Right lobe of liver (tissue), 6 donors: ENCODE measurements around the gene NNMT. TPM values are rescaled to one million over a fixed set of nuclear protein-coding genes. Genes with fewer than 3 reads are reported as not detected.

Experiments
- ATAC-seq, 4 donors: fragments of 200-7000 bp; cut with Tn5 transposase; one replicate each; pipeline ENCODE4 v1.9.1; 2020; ENCODE audit warnings: mild to moderate bottlenecking in 4 of 4, moderate library complexity in 4 of 4
- DNase-seq, 3 donors: peaks; one replicate each; pipeline ENCODE4 v3.0.0-alpha.2; 2020
- H3K27ac ChIP-seq, 3 donors: fragments of 200-600 bp; one replicate each; pipeline ENCODE4 v1.8.0; 2022
- H3K27me3 ChIP-seq, 2 donors: fragments of 200-600 bp; one replicate each; pipeline ENCODE4 v1.8.0; 2022
- H3K36me3 ChIP-seq, 4 donors: fragments of 200-600 bp; sonication (generic) in 1 of 4; one replicate each; pipeline versions ENCODE4 v1.5.1 to v1.8.0; 2017 to 2022; ENCODE audit warnings: control low read depth in 1 of 4
- H3K4me1 ChIP-seq, 4 donors: fragments of 200-600 bp; sonication (generic) in 1 of 4; one replicate each; pipeline versions ENCODE4 v1.5.1 to v1.8.0; 2017 to 2022; ENCODE audit warnings: control low read depth in 1 of 4
- H3K4me3 ChIP-seq, 3 donors: fragments of 200-600 bp; one replicate each; pipeline ENCODE4 v1.8.0; 2022
- H3K9me3 ChIP-seq, 4 donors: fragments of 200-600 bp; sonication (generic) in 1 of 4; one replicate each; pipeline versions ENCODE4 v1.5.1 to v1.8.0; 2017 to 2022; ENCODE audit warnings: control low read depth in 1 of 4
- CTCF ChIP-seq, 4 donors: fragments of 200-600 bp in 3 of 4; fragments of 450-650 bp in 1 of 4; IDR thresholded peaks; one replicate each; pipeline versions ENCODE4 v1.5.1 to v1.8.0; 2016 to 2022; ENCODE audit warnings: antibody characterized with exemption in 4 of 4, mild to moderate bottlenecking in 2 of 4
- POLR2A ChIP-seq: fragments of 450-650 bp; IDR thresholded peaks from one replicate; pipeline ENCODE4 v1.6.1; 2017; ENCODE audit warnings: antibody characterized with exemption, mild to moderate bottlenecking
- WGBS: methylation state at CpG from one replicate; pipeline ENCODE4 v1.1.6; 2018; ENCODE audit warnings: low coverage, low lambda C conversion rate; ENCODE audit not compliant: insufficient coverage; ENCODE audit errors: missing lambda C conversion rate; 5-methylcytosine and 5-hydroxymethylcytosine counted together
- intact Hi-C, 2 donors: fragments of 100-400 bp; cut with DNase I; formaldehyde crosslinking; loops; one replicate each; pipeline versions ENCODE4 v1.11.2 to v1.14.1; 2022
- total RNA-seq, 6 experiments: library from RNA; depleted of rRNA in 2 of 6; stranded (reverse); fragments of >200 nt in 2 of 6; fragmentation: NEBNext Ultra II Directional in 3 of 6; extraction: Animal tissue kit (Norgen Biotek cat#: 25700) in 3 of 6; gene quantifications; one replicate each; pipeline versions ENCODE4 v1.1.0 to v1.2.4, GENCODE V29; 2016 to 2023
- donor health status: DM: no; HTN: yes; CAD: no.
- donor health status: DM: no; HTN: no; CAD: no.
- donor health status: DM: no; HTN: no; CAD: no.
- donor health status: DM: no; HTN: yes; CAD: no.
- donor health status: DM: no; HTN: yes; CAD: no.

NNMT gene
- total RNA-seq, 6 experiments from 2014 or later, result 634 to 3,368 (median 2,270) TPM

GRCh38 chr11:114346709-114347141, 50.5 kb downstream of the NNMT start:
- H3K4me1 ChIP-seq, result peaks cover 0 to 25% (median 3%) of the 10 kb centered on the region in 4 donors
- WGBS, result 38% methylated on average over 4 of the region's 4 CpGs
- H3K4me3 ChIP-seq, result peak overlapping the region in 1 of 3 donors; percentile 12
- intact Hi-C loops, result no loop called here
- H3K36me3 ChIP-seq, result no peaks in the 10 kb centered on the region
- TF ChIP-seq POLR2A (no peak), CTCF (IDR thresholded peaks at IDR 0.05) (no peak)
- no peaks in the 10 kb centered on the region for H3K9me3 ChIP-seq
- H3K27me3 ChIP-seq, result no peaks in the 10 kb centered on the region
- H3K27ac ChIP-seq, result peak overlapping the region in 2 of 3 donors; percentile 30 to 49
- DNase-seq, result no peak
- ATAC-seq, result peak in 1 of 4 donors; percentile 5

- ATAC-seq (peak; percentile 71 to 76 (median 74)), DNase-seq (peak in 1 of 3 donors; percentile 52)
- Histone ChIP-seq H3K36me3 (no peaks in the 10 kb centered on the region), H3K27me3 (no peaks in the 10 kb centered on the region), H3K9me3 (no peaks in the 10 kb centered on the region), H3K27ac (no peak overlapping the region), H3K4me1 (peaks cover 0 to 25% (median 3%) of the 10 kb centered on the region in 4 donors), H3K4me3 (no peak overlapping the region)
- TF ChIP-seq CTCF (IDR thresholded peaks at IDR 0.05) (peak; percentile 57 to 66 (median 62)), POLR2A (no peak)
- 50% methylated on average over 5 of the region's 13 CpGs for WGBS
- intact Hi-C loops, result no loop called here
Measured at GRCh38 chr11:114348200-114349191, 52.3 kb downstream of the NNMT start.

- no peak for DNase-seq
- intact Hi-C loops, result no loop called here
- no peak for TF ChIP-seq POLR2A
- TF ChIP-seq CTCF (IDR thresholded peaks at IDR 0.05), result no peak
- Histone ChIP-seq H3K9me3 (no peaks in the 10 kb centered on the region), H3K36me3 (no peaks in the 10 kb centered on the region), H3K27me3 (no peaks in the 10 kb centered on the region), H3K4me1 (peaks cover 0 to 21% (median 3%) of the 10 kb centered on the region in 4 donors), H3K4me3 (no peak overlapping the region), H3K27ac (no peak overlapping the region)
- ATAC-seq, result no peak
- WGBS, result 87% methylated on average over 10 of the region's 10 CpGs
Measured at GRCh38 chr11:114350022-114350421, 53.8 kb downstream of the NNMT start.

GRCh38 chr11:114353443-114353842, 57.2 kb downstream of the NNMT start:
- no peaks in the 10 kb centered on the region for H3K9me3 ChIP-seq
- no peak overlapping the region for H3K27ac ChIP-seq
- H3K4me3 ChIP-seq, result no peak overlapping the region
- no peaks in the 10 kb centered on the region for H3K36me3 ChIP-seq
- TF ChIP-seq CTCF (IDR thresholded peaks at IDR 0.05) (no peak), POLR2A (no peak)
- intact Hi-C loops, result no loop called here
- DNase-seq (no peak), ATAC-seq (no peak)
- no peaks in the 10 kb centered on the region for H3K27me3 ChIP-seq
- H3K4me1 ChIP-seq, result no peaks in the 10 kb centered on the region
- 66% methylated on average over 3 of the region's 3 CpGs for WGBS
